GM21619 (cell line): Measurements from ENCODE around the gene TRAT1.
"Not testable (repeated sequence)": the region's sequence is repeated elsewhere in the genome, so short reads cannot be mapped to it uniquely, and the experiment has no call there.

Experiments used
- ATAC-seq: cut with Tn5 transposase; IDR thresholded peaks from one replicate; pipeline ENCODE4 v1.9.1; 2021; ENCODE audit not compliant: unreplicated experiment

Gene TRAT1, protein sequence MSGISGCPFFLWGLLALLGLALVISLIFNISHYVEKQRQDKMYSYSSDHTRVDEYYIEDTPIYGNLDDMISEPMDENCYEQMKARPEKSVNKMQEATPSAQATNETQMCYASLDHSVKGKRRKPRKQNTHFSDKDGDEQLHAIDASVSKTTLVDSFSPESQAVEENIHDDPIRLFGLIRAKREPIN

DNA sequence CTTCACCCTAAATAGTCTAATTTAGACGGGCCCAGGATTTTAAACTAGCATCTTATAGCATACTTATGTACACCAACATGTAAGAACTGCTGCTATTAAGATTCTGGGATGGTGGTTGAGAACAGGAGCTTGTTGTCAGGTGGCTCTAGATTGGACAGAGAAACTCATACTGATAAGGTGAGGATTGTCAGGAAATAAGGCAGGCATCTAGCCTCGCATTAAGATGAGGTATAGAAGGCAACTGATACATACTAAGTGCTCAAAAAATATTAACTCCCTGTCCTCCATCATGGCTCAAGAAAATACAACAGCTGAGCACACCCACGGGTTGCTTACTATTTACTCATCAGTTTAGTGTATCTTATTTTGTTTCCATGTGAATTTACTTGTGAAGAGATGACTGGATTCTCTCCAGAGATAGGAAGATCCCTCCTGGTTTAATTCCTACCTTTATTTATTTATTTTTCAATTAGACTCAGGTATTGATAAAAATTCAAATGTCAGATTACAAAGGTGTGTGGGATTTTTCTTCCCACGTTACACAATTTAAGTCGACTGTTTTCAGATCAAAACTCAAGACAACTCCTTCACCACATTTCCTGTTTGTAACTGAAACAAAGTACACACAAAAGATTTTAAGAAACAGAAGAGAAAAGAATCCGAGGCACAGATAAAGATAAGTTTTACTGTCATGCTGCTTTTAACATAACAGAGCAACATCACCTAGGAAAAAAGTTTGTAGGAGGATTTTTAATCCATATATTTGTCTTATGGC is at the start of gene TRAT1:
Gene TRAT1 (plus strand): TSS at position 664 of the 775 bp plus-strand sequence. CDS start 142 bp downstream, outside the sequence.
- no peak for ATAC-seq

DNA sequence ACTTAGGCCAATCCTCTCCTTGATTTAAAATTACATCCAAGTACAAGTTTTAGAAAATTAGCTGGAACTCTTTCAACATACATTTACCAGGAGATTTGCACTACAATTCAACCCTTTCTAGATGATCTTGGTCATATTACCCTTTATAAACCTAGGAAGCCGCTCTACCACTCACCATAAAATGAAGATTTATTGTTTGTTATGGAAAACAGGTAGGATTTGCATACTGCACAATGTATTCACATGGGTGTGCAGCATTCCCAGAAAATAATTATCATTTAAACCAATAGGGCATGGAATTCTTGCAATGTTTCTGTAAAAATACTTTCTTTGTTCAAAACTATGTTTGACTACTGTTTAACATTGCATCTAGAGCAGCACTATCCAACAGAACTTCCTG is 46.9 kb upstream of the TRAT1 start:
- no peak for ATAC-seq

DNA sequence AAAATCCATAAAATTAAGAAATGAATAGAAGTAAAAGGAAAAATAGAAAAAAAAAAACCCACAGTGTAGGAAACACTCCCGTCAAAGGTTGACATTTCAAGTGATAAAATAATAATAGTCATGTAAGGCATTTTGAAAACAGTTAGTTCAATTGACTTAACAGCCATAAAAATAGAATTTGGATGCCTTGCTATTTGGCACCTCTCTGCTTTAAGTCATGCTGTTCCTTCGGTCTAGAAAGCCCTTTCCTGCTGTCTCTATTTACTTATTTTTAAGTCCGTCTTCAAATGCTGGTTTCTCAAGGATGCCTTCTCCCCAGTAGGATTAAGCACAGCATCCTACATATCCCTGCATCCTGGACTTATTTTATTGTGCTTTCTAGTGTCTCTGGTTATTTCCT is 43.1 kb upstream of the TRAT1 start:
- ATAC-seq: no peak

DNA sequence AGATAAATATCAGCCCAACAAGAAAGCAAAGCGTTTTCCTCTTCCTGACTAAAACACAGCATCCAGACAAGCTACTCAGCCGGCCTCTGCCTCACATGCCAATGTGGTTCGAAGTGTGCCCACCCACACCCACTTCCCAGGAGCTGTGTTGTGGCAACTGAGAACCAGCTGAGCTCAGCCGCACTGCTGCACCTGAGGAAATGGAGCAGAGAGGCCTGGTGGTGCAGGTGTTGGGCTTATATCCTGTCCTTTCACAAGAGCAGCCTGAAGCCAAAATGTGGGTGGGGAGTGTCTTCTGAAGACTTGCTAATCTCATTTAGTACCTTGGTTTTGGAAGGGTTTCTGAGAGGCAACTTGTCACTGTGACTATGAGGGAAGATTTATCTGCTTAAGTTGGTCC is 42.4 kb upstream of the TRAT1 start:
- no peak for ATAC-seq

DNA sequence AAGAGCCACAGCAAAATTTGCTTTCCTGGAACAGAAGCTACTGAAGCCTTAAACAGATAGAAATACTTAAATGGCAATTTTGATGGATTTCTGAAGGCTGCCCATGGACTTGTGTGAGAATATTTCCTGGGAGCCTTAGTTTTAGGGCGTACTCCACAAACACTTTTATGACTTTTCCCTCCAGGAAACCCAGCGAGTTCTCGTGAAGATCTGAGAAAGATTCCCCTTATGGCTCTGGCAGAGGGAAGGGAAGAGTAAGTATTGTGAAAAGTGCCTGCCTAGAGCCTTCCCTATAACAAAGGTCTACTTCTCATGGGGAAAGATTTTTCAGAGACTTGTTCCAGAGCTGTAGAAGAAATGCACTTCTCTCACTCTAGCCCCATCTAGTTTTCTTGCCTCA is 31.1 kb upstream of the TRAT1 start:
- no peak for ATAC-seq

DNA sequence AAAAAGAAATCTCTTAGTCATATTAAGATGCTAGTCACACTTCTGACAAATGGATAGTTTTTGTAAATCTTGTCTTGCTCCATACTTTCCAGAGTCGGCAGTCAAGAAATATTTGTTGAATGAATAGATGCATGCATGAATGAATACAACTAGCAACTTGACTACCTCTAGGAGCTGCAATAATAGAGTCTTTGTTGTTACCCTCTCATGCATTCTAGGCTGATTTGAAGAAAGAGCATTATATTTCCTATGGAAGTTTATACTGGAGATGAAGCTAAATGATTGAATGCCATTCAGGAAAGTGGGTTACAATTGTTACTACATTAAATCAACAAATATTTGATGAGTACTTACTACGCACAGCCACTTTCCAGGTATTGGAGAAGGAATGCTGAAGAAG is 18.1 kb upstream of the TRAT1 start:
- ATAC-seq: no peak

DNA sequence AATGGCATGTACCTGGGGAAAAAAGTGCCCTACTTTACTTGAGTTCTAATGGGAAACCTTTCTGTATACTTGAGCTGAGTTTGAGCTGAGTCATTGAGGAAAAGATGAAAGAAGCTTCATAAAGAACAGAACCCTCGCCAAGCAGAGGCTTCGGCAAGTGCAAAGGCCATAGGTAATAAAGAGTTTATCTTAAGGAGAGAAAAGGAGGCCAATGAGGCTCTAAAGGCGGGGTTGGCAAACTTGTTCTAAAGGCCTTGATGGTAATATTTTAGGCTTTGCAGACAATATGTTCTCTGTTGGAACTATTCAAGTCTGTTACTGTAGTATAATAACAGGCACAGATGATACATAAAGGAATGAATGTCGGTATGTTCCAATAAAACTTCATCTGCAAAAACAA is 17.6 kb upstream of the TRAT1 start:
- ATAC-seq: no peak

DNA sequence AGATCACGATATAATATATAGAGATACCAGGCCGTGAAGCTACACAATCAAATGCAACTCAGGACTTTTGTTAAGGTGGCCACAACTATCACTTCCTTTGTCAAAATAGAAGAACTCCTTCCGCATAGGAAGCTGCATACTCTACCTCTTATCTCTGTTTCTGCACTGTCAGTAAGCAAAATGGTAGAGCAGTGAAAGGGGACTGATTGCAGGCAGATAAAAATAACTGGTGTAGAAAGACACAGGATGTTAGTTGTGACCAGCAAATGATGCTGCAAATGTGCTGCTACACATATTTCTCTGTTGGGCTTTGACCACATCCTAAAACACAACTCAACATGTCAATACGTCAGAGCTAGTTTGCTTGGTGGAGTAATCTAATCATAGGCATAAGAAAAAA is 16.3 kb upstream of the TRAT1 start:
- ATAC-seq: peak; percentile 53

DNA sequence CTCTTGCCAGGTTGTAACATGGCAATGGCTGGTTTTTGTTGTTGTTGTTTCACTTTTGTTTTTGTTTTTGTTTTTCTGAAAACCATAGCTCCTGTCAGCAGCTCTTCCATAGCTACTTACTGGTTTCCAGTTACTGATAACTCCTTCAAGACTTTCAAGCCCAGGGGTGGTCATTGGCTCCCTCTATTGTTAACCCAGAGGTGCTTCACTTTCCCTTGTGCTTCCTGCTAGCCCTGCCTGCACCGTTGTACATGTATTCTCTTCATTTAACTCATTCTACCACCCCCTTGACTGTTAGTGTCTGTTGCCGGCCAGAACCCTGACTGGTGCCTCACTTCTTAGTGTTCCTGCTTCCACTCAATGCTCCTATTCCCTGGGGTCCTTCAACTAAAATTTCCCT is 4.2 kb upstream of the TRAT1 start:
- ATAC-seq: peak; percentile 87

DNA sequence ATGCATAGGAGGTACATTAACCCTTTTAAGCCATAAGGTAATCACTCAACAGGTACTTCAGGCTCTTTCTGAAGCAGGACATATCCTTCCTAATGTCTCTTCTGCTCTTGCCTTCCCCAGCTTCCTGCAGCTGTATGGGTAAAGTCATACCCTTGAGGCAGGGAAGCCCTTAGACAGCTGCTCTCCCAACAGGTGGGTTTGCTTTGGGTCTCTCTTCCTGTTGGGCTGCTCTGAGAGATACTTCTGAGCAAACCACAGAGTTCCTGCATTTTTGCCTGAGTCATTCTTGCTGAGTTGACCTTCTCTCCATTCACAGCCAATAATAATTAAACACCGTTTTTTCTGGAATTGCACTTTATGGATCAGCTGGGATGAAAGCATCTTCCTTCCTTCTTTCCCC is 2.0 kb upstream of the TRAT1 start:
- ATAC-seq: no peak

DNA sequence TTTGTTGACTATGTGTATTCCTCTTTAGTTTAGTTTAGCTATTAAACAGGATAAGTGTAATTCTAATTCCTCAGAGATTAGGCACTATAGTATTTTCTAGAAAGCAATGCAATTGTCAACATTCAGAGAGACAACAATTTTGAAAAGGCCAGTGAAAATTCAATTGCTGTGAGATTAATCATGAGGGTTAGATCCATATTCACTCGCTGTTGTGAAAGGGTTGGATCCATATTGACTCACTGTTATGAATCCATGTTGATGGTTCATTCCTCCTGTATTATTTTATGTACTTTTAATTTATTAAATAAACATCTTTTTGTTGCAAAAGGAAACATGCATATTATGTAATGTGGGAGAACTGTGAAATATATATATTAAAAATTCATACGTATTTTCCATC is 641 bp downstream of the TRAT1 start:
- no peak for ATAC-seq

DNA sequence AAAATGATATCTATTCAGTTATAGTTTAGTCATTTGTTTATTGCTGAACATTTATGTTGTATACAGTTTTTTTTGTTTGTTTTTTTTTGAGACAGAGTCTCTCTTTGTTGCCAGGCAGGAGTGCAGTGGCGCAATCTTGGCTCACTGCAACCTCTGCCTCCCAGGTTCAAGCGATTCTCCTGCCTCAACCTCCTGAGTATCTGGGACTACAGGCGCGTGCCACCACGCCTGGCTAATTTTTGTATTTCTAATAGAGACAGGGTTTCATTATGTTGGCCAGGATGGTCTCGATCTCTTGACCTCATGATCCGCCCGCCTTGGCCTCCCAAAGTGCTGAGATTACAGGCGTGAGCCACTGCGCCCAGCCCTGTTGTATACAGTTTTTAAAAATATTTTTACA is 1.2 kb downstream of the TRAT1 start:
- not testable (repeated sequence) for ATAC-seq

DNA sequence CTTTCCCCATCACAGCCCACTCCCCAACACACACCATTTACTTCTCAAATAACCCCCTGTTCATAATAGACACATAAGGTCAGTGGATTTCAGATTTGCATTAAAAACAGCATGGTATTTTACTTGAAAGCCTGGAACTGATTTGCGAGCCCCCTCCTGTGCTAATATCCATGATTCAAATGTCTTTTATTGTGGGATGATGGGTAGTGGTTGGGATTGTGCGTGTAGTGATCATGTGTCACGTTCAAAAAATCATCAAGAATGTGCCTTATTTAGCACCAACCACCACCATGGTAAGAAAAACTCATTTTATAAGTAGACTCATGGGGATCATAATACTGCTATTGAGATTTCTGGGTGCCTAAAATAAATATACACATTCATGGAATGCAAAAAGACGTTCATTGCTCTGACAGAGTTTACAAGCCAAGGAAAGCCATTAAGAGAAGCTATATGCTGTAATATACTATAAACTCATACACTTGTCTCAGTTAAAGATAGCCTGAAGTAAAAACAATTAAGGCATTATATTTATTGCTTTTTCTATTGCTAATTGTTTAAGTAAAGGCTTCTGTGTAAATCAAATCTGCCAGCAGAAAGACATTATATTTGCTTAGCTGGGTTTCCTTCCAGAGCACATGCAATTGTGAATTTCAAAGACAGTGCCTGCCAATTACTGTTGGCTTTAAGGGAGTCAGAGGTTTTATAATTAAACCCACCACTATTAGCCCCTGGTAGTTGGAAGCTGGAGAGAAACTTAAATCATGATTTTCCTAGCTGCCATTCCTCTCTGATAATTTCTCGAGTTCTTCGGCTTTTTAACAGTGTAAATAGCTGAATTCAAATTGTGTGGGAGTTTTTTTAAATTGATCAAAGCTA is 4.0 kb downstream of the TRAT1 start:
- ATAC-seq: no peak

DNA sequence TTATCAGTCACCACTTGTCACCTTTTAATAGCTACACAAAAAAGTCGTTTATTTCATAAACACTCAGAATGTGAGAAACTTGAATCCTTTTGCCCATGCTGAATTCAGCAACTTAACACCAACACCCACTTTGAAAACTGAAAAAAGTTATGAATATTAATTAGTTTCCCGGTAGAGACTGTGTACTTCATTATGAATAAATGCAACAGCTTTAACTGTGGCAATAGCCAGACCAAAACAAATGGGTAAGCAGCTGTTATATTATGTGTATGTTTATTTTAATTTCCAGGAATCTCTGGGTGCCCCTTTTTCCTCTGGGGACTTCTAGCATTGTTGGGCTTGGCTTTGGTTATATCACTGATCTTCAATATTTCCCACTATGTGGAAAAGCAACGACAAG is 7.8 kb downstream of the TRAT1 start:
- ATAC-seq: no peak

DNA sequence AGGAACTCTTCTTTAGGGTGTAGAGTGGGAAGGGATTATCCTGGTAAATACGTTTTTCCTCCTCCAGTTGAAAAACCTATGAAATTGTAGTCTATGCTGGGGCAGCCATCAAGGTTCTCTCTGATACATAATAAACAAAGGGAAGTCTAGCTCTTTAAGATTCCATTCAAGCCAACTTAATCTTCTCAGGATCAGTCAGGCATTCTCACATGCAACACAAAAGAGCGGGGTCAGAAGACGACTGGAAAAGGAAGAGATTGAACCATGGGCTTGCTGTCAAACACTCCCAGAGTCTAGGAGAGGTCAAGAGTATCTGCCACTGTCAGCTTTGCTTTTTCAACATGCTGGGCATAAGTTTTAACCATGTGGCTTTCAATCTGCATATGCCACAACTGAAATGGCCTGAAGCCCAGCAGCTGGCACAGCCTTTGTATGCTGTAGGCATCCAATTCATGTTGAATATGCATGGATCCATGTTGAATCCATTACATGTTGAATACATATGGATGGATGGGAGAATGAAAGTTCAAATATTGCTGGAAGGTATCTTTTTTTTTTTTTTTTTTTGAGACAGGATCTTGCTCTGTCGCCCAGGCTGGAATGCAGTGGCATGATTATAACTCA is 8.5 kb downstream of the TRAT1 start:
- ATAC-seq: no peak

DNA sequence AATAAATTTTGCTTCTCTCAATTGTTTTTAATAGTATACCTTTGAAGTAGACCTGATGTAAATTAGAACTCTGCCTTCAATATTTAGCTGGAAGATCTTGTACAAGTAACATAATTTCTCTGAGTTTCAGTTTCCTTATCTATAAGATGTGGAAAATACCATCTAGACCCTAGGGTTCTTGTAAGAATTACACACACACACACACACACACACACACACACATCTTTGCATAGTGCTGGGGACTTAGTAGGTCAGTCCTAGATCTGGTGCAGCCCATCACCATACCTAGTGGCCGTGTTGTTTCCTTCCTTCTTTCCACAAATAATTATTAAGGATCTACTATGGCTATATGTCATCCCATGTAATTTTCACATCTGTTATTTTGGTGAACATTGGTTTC is 11.0 kb downstream of the TRAT1 start:
- no peak for ATAC-seq

DNA sequence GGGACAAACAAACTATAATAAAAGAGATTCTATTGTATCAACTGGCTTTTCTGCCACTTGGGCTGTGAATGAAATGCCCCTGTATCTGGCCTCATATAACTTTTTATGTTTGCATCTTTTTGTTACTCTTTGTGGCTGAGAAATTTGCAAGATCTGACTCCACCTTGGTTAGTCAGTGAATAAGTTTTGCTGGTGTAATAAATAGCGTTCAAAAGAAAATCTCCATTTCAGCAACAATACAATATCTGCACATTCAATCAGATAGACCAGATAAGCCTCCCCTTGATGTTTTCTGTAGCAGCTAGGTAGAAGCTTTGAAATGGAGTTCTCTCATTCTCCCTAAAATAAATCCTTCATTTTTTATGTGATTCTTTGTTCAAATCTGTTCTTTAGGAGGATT is 12.0 kb downstream of the TRAT1 start:
- no peak for ATAC-seq

DNA sequence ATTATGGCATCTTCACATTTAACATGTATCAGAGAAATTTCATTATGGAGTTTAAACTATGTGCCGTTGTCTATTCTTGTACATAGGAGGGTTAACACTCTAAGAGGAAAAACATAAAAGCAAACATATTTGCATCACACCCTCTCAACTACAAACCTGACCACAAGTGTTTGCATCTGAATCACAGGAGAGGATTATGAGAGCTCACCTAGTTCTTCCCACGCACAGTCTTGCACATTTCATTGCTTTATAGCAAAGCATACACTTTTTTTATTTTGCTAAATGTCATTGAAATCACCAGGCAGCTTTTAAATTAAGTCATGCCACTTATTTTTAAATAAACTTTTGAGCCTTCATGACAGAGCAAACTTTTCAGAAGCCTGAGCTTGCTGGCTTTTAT is 12.5 kb downstream of the TRAT1 start:
- ATAC-seq: no peak

DNA sequence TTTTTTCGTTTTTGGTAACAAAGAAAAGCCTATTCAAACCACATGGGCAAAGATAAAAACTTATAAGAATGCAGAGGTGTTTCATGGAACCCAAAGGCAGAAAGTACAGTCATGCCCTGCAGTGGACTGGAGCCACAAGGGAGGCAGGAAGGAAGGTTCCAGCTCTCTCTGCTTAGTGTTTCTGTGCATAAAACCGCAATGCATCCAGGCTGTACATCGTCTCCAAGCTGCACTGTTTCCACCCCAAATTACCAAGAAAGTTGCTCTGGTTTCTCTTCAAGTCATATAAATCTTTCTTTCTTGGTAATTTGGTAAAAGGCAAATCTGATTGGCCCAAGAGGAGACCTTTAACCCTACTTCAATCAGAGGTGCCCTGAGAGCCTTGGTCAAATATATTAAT is 15.8 kb downstream of the TRAT1 start:
- ATAC-seq: no peak

DNA sequence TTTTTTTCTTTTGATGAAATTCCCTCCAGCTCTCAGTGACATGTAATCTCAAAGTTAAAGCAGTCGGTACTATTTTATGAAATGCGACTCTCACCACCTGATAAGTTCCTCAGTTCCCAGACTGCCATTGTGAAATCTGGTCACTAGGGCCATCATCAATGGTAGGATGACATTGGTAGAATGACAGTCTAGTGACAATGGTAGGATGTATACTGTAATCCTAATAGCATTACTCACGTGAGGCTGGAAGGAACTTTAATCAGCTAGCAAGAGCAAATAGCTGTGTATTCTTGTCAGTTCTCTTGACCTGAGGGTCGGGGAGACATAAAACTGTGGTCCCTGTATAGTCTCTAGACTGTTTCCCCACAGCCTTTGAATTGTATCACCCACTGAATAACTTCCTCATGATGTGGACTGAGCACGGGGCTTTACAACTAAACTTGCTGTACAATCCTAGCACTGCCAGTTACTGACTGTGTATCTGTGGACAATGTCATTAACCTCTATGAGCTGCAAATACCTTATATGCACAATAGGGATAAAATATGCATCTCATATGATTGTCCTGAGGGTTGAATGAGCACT is 23.2 kb downstream of the TRAT1 start:
- no peak for ATAC-seq

DNA sequence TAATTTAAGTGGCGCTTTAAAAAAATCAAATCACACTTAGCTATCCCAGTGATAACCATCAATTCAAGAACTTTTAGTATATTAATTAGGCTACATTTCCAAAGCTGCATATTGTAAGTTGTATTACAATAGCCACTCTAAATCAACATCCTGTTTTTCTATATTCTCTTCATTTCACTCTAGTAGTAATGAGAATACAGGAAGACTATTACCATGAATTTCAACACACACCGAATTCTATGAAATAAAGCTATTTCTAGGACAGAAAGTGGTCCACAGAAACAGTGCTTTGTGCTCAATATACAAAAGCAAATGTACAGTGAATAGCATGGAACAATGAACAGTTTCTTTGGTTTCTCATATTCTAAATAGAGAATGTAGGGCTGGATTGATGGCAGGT is 24.6 kb downstream of the TRAT1 start:
- no peak for ATAC-seq
